ENCODE results near the gene RPL35. TPM values are rescaled to one million over a fixed set of nuclear protein-coding genes. Genes with fewer than 3 reads are reported as not detected.

RPL35 gene
- total RNA-seq, 1 donor from 2014 or later = 3,391 TPM

GRCh38 chr9:124859803-124860581 is 1.8 kb downstream of the RPL35 start:
- peak overlapping the region; percentile 98 for H3K4me3 ChIP-seq (ENCODE audit: low read depth, low read length)
- peaks cover 35% of the 10 kb centered on the region for H3K36me3 ChIP-seq (ENCODE audit: control insufficient read depth, insufficient read depth, low read length)
- no peak for TF ChIP-seq CTCF (IDR thresholded peaks at IDR 0.05; ENCODE audit: insufficient read depth, low read length, severe bottlenecking)
- no peak for FAIRE-seq
- H3K27me3 ChIP-seq (ENCODE audit: control insufficient read depth, insufficient read depth, low read length) = no peaks in the 10 kb centered on the region
- no peak for DNase-seq (ENCODE audit: low read depth)

- H3K4me3 ChIP-seq (ENCODE audit: low read depth, low read length) = no peak overlapping the region
- H3K27me3 ChIP-seq (ENCODE audit: control insufficient read depth, insufficient read depth, low read length) = no peaks in the 10 kb centered on the region
- peaks cover 35% of the 10 kb centered on the region for H3K36me3 ChIP-seq (ENCODE audit: control insufficient read depth, insufficient read depth, low read length)
- FAIRE-seq = no peak
- TF ChIP-seq CTCF (IDR thresholded peaks at IDR 0.05; ENCODE audit: insufficient read depth, low read length, severe bottlenecking) = peak; percentile 20
- no peak for DNase-seq (ENCODE audit: low read depth)
Observed at GRCh38 chr9:124858330-124859046, 3.3 kb downstream of the RPL35 start.

- peaks cover 35% of the 10 kb centered on the region for H3K36me3 ChIP-seq (ENCODE audit: control insufficient read depth, insufficient read depth, low read length)
- H3K4me3 ChIP-seq (ENCODE audit: low read depth, low read length) = no peak overlapping the region
- TF ChIP-seq CTCF (IDR thresholded peaks at IDR 0.05; ENCODE audit: insufficient read depth, low read length, severe bottlenecking) = no peak
- DNase-seq (ENCODE audit: low read depth) (no peak), FAIRE-seq (no peak)
- no peaks in the 10 kb centered on the region for H3K27me3 ChIP-seq (ENCODE audit: control insufficient read depth, insufficient read depth, low read length)
Observed at GRCh38 chr9:124857533-124858162, 4.1 kb downstream of the RPL35 start.

- peaks cover 34% of the 10 kb centered on the region for H3K36me3 ChIP-seq (ENCODE audit: control insufficient read depth, insufficient read depth, low read length)
- DNase-seq (ENCODE audit: low read depth) (no peak), FAIRE-seq (no peak)
- peak; percentile 50 for TF ChIP-seq CTCF (IDR thresholded peaks at IDR 0.05; ENCODE audit: insufficient read depth, low read length, severe bottlenecking)
- no peaks in the 10 kb centered on the region for H3K27me3 ChIP-seq (ENCODE audit: control insufficient read depth, insufficient read depth, low read length)
- no peak overlapping the region for H3K4me3 ChIP-seq (ENCODE audit: low read depth, low read length)
Observed at GRCh38 chr9:124855944-124856765, 5.6 kb downstream of the RPL35 start.

GRCh38 chr9:124855566-124855943 is 6.2 kb downstream of the RPL35 start:
- H3K36me3 ChIP-seq (ENCODE audit: control insufficient read depth, insufficient read depth, low read length) = peaks cover 30% of the 10 kb centered on the region
- FAIRE-seq (no peak), DNase-seq (ENCODE audit: low read depth) (no peak)
- no peak for TF ChIP-seq CTCF (IDR thresholded peaks at IDR 0.05; ENCODE audit: insufficient read depth, low read length, severe bottlenecking)
- no peak overlapping the region for H3K4me3 ChIP-seq (ENCODE audit: low read depth, low read length)
- no peaks in the 10 kb centered on the region for H3K27me3 ChIP-seq (ENCODE audit: control insufficient read depth, insufficient read depth, low read length)

Data from bronchial epithelial cell (primary cell).